ENCODE data around the gene DCLRE1A. TPM values are rescaled to one million over a fixed set of nuclear protein-coding genes. Genes with fewer than 3 reads are reported as not detected.

DCLRE1A gene
- total RNA-seq, 3 donors from 2014 or later = 4.0 to 7.5 (median 4.3) TPM

GRCh38 chr10:113894581-113894980 is 40.7 kb upstream of the DCLRE1A start:
- no peaks in the 10 kb centered on the region for H3K27me3 ChIP-seq
- TF ChIP-seq POLR2AphosphoS5 (IDR thresholded peaks at IDR 0.05) = no peak
- TF ChIP-seq POLR2A (IDR thresholded peaks at IDR 0.05) = no peak
- no peak for TF ChIP-seq CTCF (IDR thresholded peaks at IDR 0.05)
- H3K27ac ChIP-seq = no peak overlapping the region
- intact Hi-C loops (cut with DNase I; ENCODE audit: low total_unique reads) = no loop called here
- H3K9me3 ChIP-seq = no peaks in the 10 kb centered on the region
- no peaks in the 10 kb centered on the region for H3K36me3 ChIP-seq
- no peak for DNase-seq (ENCODE audit: low spot score in 2 of 2)
- no peak overlapping the region for H3K4me3 ChIP-seq
- H3K4me1 ChIP-seq = no peaks in the 10 kb centered on the region

DNA sequence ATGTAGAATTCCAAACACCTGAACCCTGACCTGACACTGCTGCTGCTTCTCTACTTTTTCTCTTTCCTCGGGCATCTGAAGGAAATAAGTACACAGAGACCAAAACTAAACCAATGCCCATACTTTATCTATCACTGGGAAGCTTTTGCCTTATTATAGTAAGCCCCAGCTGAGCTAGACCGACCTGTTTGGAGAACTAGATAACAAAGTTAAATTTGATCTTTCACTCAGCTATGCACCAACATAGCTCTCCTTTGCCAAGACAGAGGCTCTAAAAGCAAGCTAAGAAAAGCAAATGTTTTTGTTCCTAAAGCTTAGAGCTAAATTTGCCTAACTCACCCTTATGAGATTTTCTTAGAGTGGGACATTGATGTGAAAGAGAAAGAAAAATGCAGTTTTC is 39.7 kb upstream of the DCLRE1A start:
- intact Hi-C loops (cut with DNase I; ENCODE audit: low total_unique reads) = no loop called here
- H3K4me1 ChIP-seq = no peaks in the 10 kb centered on the region
- no peaks in the 10 kb centered on the region for H3K36me3 ChIP-seq
- DNase-seq (ENCODE audit: low spot score in 2 of 2) = no peak
- TF ChIP-seq POLR2AphosphoS5 (IDR thresholded peaks at IDR 0.05) (no peak), CTCF (IDR thresholded peaks at IDR 0.05) (no peak), POLR2A (IDR thresholded peaks at IDR 0.05) (no peak)
- H3K9me3 ChIP-seq = no peaks in the 10 kb centered on the region
- no peak overlapping the region for H3K27ac ChIP-seq
- H3K27me3 ChIP-seq = no peaks in the 10 kb centered on the region
- no peak overlapping the region for H3K4me3 ChIP-seq

GRCh38 chr10:113891476-113891875 is 37.6 kb upstream of the DCLRE1A start:
- no peaks in the 10 kb centered on the region for H3K4me1 ChIP-seq
- no peak overlapping the region for H3K4me3 ChIP-seq
- no peaks in the 10 kb centered on the region for H3K36me3 ChIP-seq
- H3K9me3 ChIP-seq = no peaks in the 10 kb centered on the region
- TF ChIP-seq POLR2AphosphoS5 (IDR thresholded peaks at IDR 0.05) = no peak
- TF ChIP-seq CTCF (IDR thresholded peaks at IDR 0.05) = no peak
- no peaks in the 10 kb centered on the region for H3K27me3 ChIP-seq
- intact Hi-C loops (cut with DNase I; ENCODE audit: low total_unique reads) = no loop called here
- no peak for DNase-seq (ENCODE audit: low spot score in 2 of 2)
- H3K27ac ChIP-seq = no peak overlapping the region

DNA sequence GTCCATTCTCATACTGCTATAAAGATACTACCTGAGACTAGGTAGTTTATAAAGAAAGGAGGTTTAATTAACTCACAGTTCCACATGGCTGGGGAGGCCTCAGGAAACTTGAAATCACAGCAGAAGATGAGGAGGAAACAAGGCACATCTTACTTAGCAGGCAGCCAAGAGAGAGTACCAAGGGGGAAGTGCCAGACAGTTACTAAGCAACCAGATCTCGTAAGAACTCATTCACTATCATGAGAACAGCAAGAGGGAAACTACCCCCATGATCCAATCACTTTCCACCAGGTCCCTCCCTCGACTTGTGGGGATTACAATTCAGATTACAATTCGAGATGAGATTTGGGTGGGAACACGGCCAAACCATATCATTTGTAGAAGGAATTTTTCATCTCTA is 36.9 kb upstream of the DCLRE1A start:
- Histone ChIP-seq H3K9me3 (no peaks in the 10 kb centered on the region), H3K4me3 (no peak overlapping the region), H3K27ac (no peak overlapping the region), H3K36me3 (no peaks in the 10 kb centered on the region), H3K4me1 (no peaks in the 10 kb centered on the region), H3K27me3 (no peaks in the 10 kb centered on the region)
- DNase-seq (ENCODE audit: low spot score in 2 of 2) = no peak
- TF ChIP-seq POLR2AphosphoS5 (IDR thresholded peaks at IDR 0.05) (no peak), CTCF (IDR thresholded peaks at IDR 0.05) (no peak), POLR2A (IDR thresholded peaks at IDR 0.05) (no peak)
- intact Hi-C loops (cut with DNase I; ENCODE audit: low total_unique reads) = no loop called here

DNA sequence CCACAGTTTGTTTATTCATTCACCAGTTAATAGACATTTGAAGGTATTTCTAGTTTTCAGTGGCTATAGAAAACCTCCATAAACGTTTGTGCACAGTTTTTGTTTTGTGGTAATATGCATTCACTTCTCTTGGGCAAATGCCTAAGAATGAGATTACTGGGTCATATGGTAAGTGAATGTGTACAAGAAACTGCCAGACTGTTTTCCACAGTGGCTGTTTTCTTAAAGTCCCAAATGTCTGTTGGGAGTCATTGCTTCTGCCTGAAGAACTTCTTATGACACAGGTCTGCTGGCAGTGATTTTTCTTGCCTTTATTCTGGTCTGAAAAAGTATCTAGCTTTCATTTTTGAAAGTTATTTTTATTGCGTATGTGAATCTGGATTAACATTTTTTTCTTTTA is 36.0 kb upstream of the DCLRE1A start:
- H3K27me3 ChIP-seq = no peaks in the 10 kb centered on the region
- TF ChIP-seq POLR2AphosphoS5 (IDR thresholded peaks at IDR 0.05) (no peak), CTCF (IDR thresholded peaks at IDR 0.05) (no peak), POLR2A (IDR thresholded peaks at IDR 0.05) (no peak)
- intact Hi-C loops (cut with DNase I; ENCODE audit: low total_unique reads) = no loop called here
- H3K9me3 ChIP-seq = no peaks in the 10 kb centered on the region
- DNase-seq (ENCODE audit: low spot score in 2 of 2) = no peak
- no peaks in the 10 kb centered on the region for H3K36me3 ChIP-seq
- no peak overlapping the region for H3K27ac ChIP-seq
- no peak overlapping the region for H3K4me3 ChIP-seq
- H3K4me1 ChIP-seq = no peaks in the 10 kb centered on the region

Measured in breast epithelium (tissue), 4 donors.